ENCODE data around the gene WDFY3.
"Not testable (repeated sequence)": the region's sequence is repeated elsewhere in the genome, so short reads cannot be mapped to it uniquely, and the experiment has no call there.

WDFY3 gene

GRCh38 chr4:84848432-84848831, 118.1 kb downstream of the WDFY3 start:
- DNase-seq: no peak

GRCh38 chr4:84847978-84848377, 118.5 kb downstream of the WDFY3 start:
- DNase-seq: no peak

GRCh38 chr4:84846985-84847384, 119.5 kb downstream of the WDFY3 start:
- DNase-seq: no peak

- no peak for DNase-seq
These were observed 125.1 kb downstream of the WDFY3 start for GRCh38 chr4:84841435-84841834.

GRCh38 chr4:84837751-84838150, 128.7 kb downstream of the WDFY3 start:
- no peak for DNase-seq

GRCh38 chr4:84829633-84830032, 136.9 kb downstream of the WDFY3 start:
- not testable (repeated sequence) for DNase-seq

GRCh38 chr4:84826681-84827080, 139.8 kb downstream of the WDFY3 start:
- DNase-seq: no peak

GRCh38 chr4:84825701-84826341, 140.7 kb downstream of the WDFY3 start:
- no peak for DNase-seq

- DNase-seq: no peak
These were observed 145.4 kb downstream of the WDFY3 start for GRCh38 chr4:84821064-84821463.

GRCh38 chr4:84814094-84814750, 152.3 kb downstream of the WDFY3 start:
- DNase-seq: no peak

GRCh38 chr4:84809946-84810345, 156.5 kb downstream of the WDFY3 start:
- DNase-seq: no peak

GRCh38 chr4:84808332-84808731, 158.2 kb downstream of the WDFY3 start:
- no peak for DNase-seq

GRCh38 chr4:84806541-84806940, 159.9 kb downstream of the WDFY3 start:
- not testable (repeated sequence) for DNase-seq

GRCh38 chr4:84804136-84804535, 162.4 kb downstream of the WDFY3 start:
- no peak for DNase-seq

GRCh38 chr4:84803720-84804119, 162.8 kb downstream of the WDFY3 start:
- no peak for DNase-seq

GRCh38 chr4:84803116-84803515, 163.4 kb downstream of the WDFY3 start:
- DNase-seq: no peak

- no peak for DNase-seq
These were observed 166.2 kb downstream of the WDFY3 start for GRCh38 chr4:84800256-84800655.

GRCh38 chr4:84799318-84799717, 167.2 kb downstream of the WDFY3 start:
- no peak for DNase-seq

- no peak for DNase-seq
These were observed 170.1 kb downstream of the WDFY3 start for GRCh38 chr4:84796394-84796793.

GRCh38 chr4:84792366-84793301, 173.9 kb downstream of the WDFY3 start:
- no peak for DNase-seq

- no peak for DNase-seq
These were observed 175.5 kb downstream of the WDFY3 start for GRCh38 chr4:84790769-84791565.

GRCh38 chr4:84786478-84786877, 180.0 kb downstream of the WDFY3 start:
- no peak for DNase-seq

GRCh38 chr4:84782517-84782916, 184.0 kb downstream of the WDFY3 start:
- DNase-seq: no peak
